HCT116 (cell line): ENCODE data around the gene RUFY1. TPM values are rescaled to one million over a fixed set of nuclear protein-coding genes. Genes with fewer than 3 reads are reported as not detected.

Source experiments
- ATAC-seq: fragments of 200-7000 bp; cut with Tn5 transposase; 2 replicates; pipeline ENCODE4 v1.9.1; 2020; ENCODE audit warnings: mild to moderate bottlenecking, moderate library complexity
- BruUV-seq: library from RNA; stranded (reverse); fragments of 400-500 nt; replicated peaks from 2 replicates; lab custom pipeline; 2021; lab: Mats Ljungman, UMichigan
- CTCF ChIA-PET: fragments of 300-600 bp; sonication (Branson Sonifier 250); formaldehyde crosslinking; loops from one replicate; lab custom pipeline; 2021; ENCODE audit warnings: antibody characterized with exemption; lab: Charles Lee
- POLR2A ChIA-PET: fragments of 300-600, 350-600 bp; sonication (Branson Sonifier 250); formaldehyde crosslinking; loops from one replicate; lab custom pipeline; 2021; ENCODE audit warnings: antibody characterized with exemption; lab: Charles Lee
- RAD21 ChIA-PET, 2 experiments: fragments of 300-600 bp; sonication (Branson Sonifier 250); formaldehyde crosslinking; loops; one replicate each; lab custom pipeline; 2023; ENCODE audit warnings: low total read pairs in 2 of 2; ENCODE audit not compliant: uncharacterized antibody in 2 of 2, unreplicated experiment in 2 of 2, low non-redundant PET in 1 of 2; lab: Charles Lee
- DNase-seq: peaks from one replicate; pipeline ENCODE4 v3.0.0-alpha.2; 2010; ENCODE audit warnings: low read depth, low spot score
- H2AFZ ChIP-seq: fragments of 200-600 bp; shearing (Covaris generic), sonication (generic); 2 replicates; pipeline ENCODE4 v1.6.1; 2017; ENCODE audit warnings: low read depth, mixed run types, mixed read lengths, antibody characterized with exemption, low read length; ENCODE audit not compliant: poor library complexity, severe bottlenecking
- H3K27ac ChIP-seq: 2 replicates; pipeline ENCODE4 v1.5.1; 2012; ENCODE audit warnings: low read depth, low read length
- H3K27me3 ChIP-seq: fragments of 200-600 bp; sonication (generic); 2 replicates; pipeline ENCODE4 v1.6.1; 2016; ENCODE audit warnings: mixed run types, low read length, mixed read lengths; ENCODE audit not compliant: insufficient read depth
- H3K36me3 ChIP-seq, 2 experiments: fragments of 200-500 bp in 1 of 2; fragments of 200-600 bp in 1 of 2; sonication (Bioruptor generic) in 1 of 2; sonication (generic) in 1 of 2; 2 replicates each; pipeline versions ENCODE4 v1.5.1 to v1.6.1; 2014 to 2016; ENCODE audit warnings: low read length in 2 of 2, inconsistent platforms in 1 of 2, mixed read lengths in 1 of 2, mixed run types in 1 of 2; ENCODE audit not compliant: insufficient read depth in 2 of 2, control insufficient read depth in 1 of 2
- H3K4me1 ChIP-seq, 2 experiments: fragments of 200-600 bp in 1 of 2; sonication (generic) in 1 of 2; 2 replicates each; pipeline versions ENCODE4 v1.5.1 to v1.6.1; 2012 to 2017; ENCODE audit warnings: low read length in 2 of 2, inconsistent platforms in 1 of 2, mild to moderate bottlenecking in 1 of 2, mixed read lengths in 1 of 2, mixed run types in 1 of 2, moderate library complexity in 1 of 2; ENCODE audit not compliant: insufficient read depth in 2 of 2, control insufficient read depth in 1 of 2
- H3K4me2 ChIP-seq: fragments of 200-600 bp; sonication (generic); 2 replicates; pipeline ENCODE4 v1.6.1; 2017; ENCODE audit warnings: mixed run types, low read length, mixed read lengths
- H3K4me3 ChIP-seq, 2 experiments: fragments of 200-600 bp in 1 of 2; sonication (generic) in 1 of 2; replicated peaks in 1 of 2; 2 replicates each; pipeline ENCODE4 v1.5.1; 2011 to 2016; ENCODE audit warnings: low read length in 2 of 2, control low read depth in 1 of 2, low read depth in 1 of 2, mild to moderate bottlenecking in 1 of 2, mixed read lengths in 1 of 2, mixed run types in 1 of 2
- H3K79me2 ChIP-seq: fragments of 200-600 bp; sonication (generic); 2 replicates; pipeline ENCODE4 v1.6.1; 2017; ENCODE audit warnings: mild to moderate bottlenecking, mixed run types, low read length, moderate library complexity, mixed read lengths; ENCODE audit not compliant: insufficient read depth
- H3K9ac ChIP-seq: fragments of 200-600 bp; sonication (generic); 2 replicates; pipeline ENCODE4 v1.6.1; 2016; ENCODE audit warnings: low read length, mixed read lengths
- H3K9me2 ChIP-seq: fragments of 200-600 bp; sonication (generic), shearing (Covaris generic); 2 replicates; pipeline ENCODE4 v1.6.1; 2017; ENCODE audit warnings: mixed run types, mild to moderate bottlenecking, moderate library complexity; ENCODE audit not compliant: insufficient read depth
- H3K9me3 ChIP-seq, 2 experiments: fragments of 200-500 bp in 1 of 2; fragments of 200-600 bp in 1 of 2; sonication (Bioruptor generic) in 1 of 2; sonication (generic) in 1 of 2; 2 replicates each; pipeline ENCODE4 v1.6.1; 2014 to 2017; ENCODE audit warnings: low read length in 2 of 2, mixed read lengths in 2 of 2, inconsistent platforms in 1 of 2, low read depth in 1 of 2, mild to moderate bottlenecking in 1 of 2, mixed run types in 1 of 2, moderate library complexity in 1 of 2; ENCODE audit not compliant: control insufficient read depth in 1 of 2, insufficient read depth in 1 of 2
- H4K20me1 ChIP-seq: fragments of 200-600 bp; sonication (generic), shearing (Covaris generic); 2 replicates; pipeline ENCODE4 v1.6.1; 2017; ENCODE audit warnings: mixed run types, mild to moderate bottlenecking, moderate library complexity; ENCODE audit not compliant: insufficient read depth
- ATF3 ChIP-seq: IDR thresholded peaks from 2 replicates; pipeline ENCODE4 v1.6.1; 2012
- CBX3 ChIP-seq: IDR thresholded peaks from 2 replicates; pipeline ENCODE4 v1.6.1; 2012; ENCODE audit warnings: low read depth
- CEBPB ChIP-seq: IDR thresholded peaks from 2 replicates; pipeline ENCODE4 v1.6.1; 2012; ENCODE audit warnings: low read depth
- ELF1 ChIP-seq: IDR thresholded peaks from 2 replicates; pipeline ENCODE4 v1.6.1; 2012; ENCODE audit warnings: low read depth, borderline replicate concordance
- EZH2 ChIP-seq: fragments of 200-600 bp; sonication (generic); IDR thresholded peaks from 2 replicates; pipeline ENCODE4 v1.6.1; 2017; ENCODE audit warnings: antibody characterized with exemption, mixed run types
- EZH2phosphoT487 ChIP-seq: fragments of 200-600 bp; IDR thresholded peaks from 2 replicates; pipeline ENCODE4 v1.6.1; 2018; ENCODE audit warnings: antibody characterized with exemption, borderline replicate concordance
- FOSL1 ChIP-seq: IDR thresholded peaks from 2 replicates; pipeline ENCODE4 v1.6.1; 2012; ENCODE audit warnings: low read depth
- JUND ChIP-seq: IDR thresholded peaks from 2 replicates; pipeline ENCODE4 v1.6.1; 2012
- MAX ChIP-seq: IDR thresholded peaks from 2 replicates; pipeline ENCODE4 v1.6.1; 2012
- POLR2A ChIP-seq: IDR thresholded peaks from 2 replicates; pipeline ENCODE4 v1.7.0; 2011; ENCODE audit warnings: borderline replicate concordance; ENCODE audit not compliant: insufficient read depth, insufficient read length; ENCODE audit errors: extremely low read depth
- POLR2AphosphoS5 ChIP-seq: IDR thresholded peaks from 2 replicates; pipeline ENCODE4 v1.6.1; 2011; ENCODE audit warnings: mild to moderate bottlenecking, low read depth, low read length, moderate library complexity
- RAD21 ChIP-seq: IDR thresholded peaks from 2 replicates; pipeline ENCODE4 v1.6.1; 2012; ENCODE audit warnings: low read depth, mild to moderate bottlenecking
- SIN3A ChIP-seq: IDR thresholded peaks from 2 replicates; pipeline ENCODE4 v1.6.1; 2012; ENCODE audit warnings: low read depth
- SP1 ChIP-seq: IDR thresholded peaks from 2 replicates; pipeline ENCODE4 v1.6.1; 2012; ENCODE audit warnings: low read depth
- TCF7L2 ChIP-seq: IDR thresholded peaks from 2 replicates; pipeline ENCODE4 v1.7.0; 2011; ENCODE audit warnings: borderline replicate concordance, inconsistent platforms; ENCODE audit not compliant: insufficient read depth, insufficient read length; ENCODE audit errors: extremely low read depth
- ZBTB33 ChIP-seq: IDR thresholded peaks from 2 replicates; pipeline ENCODE4 v1.6.1; 2011; ENCODE audit warnings: mild to moderate bottlenecking, low read length, moderate library complexity; ENCODE audit not compliant: insufficient replicate concordance; ENCODE audit errors: extremely low read depth
- ZNF274 ChIP-seq: fragments of 200-500 bp; sonication (Bioruptor generic); IDR thresholded peaks from 2 replicates; pipeline ENCODE4 v1.6.1; 2014; ENCODE audit warnings: mild to moderate bottlenecking, low read depth, low read length, inconsistent platforms
- intact Hi-C: fragments of 100-400 bp; cut with micrococcal nuclease; formaldehyde crosslinking; loops from 2 replicates; pipeline ENCODE4 v1.10.0; 2022
- total RNA-seq: library from RNA; stranded (reverse); gene quantifications from one replicate; pipeline ENCODE4 v1.2.1, GENCODE V29; 2021; ENCODE audit not compliant: unreplicated experiment

The RUFY1 gene
- total RNA-seq, 1 experiment from 2014 or later = 32.9 TPM

- H3K4me1 ChIP-seq = no peaks in the 10 kb centered on the region
- no peaks in the 10 kb centered on the region for H3K27me3 ChIP-seq
- no TSS peak for BruUV-seq
- H3K4me2 ChIP-seq = no peak overlapping the region
- RAD21 ChIA-PET = no interaction called here
- peaks cover 65% of the 10 kb centered on the region for H3K79me2 ChIP-seq
- no peaks in the 10 kb centered on the region for H3K9me3 ChIP-seq
- CTCF ChIA-PET = no interaction called here
- H3K27ac ChIP-seq = no peak overlapping the region
- POLR2A ChIA-PET = interaction anchor here (6.0 kb wide), 1 partner anchor 8 kb away, joined by 63 read pairs; the partner anchor contains the start of gene HNRNPH1
- no peaks in the 10 kb centered on the region for H3K9me2 ChIP-seq
- H4K20me1 ChIP-seq = peaks cover 73% of the 10 kb centered on the region
- no peak overlapping the region for H3K4me3 ChIP-seq
- no peak overlapping the region for H2AFZ ChIP-seq
- peaks cover 62 to 93% of the 10 kb centered on the region in 2 experiments for H3K36me3 ChIP-seq
- intact Hi-C loops = no loop called here
- no peak for ATAC-seq
- no peak for TF ChIP-seq POLR2AphosphoS5
- no peak for TF ChIP-seq ATF3
- TF ChIP-seq MAX = no peak
- TF ChIP-seq SP1 = no peak
- TF ChIP-seq ELF1 = no peak
- TF ChIP-seq SIN3A = no peak
- no peak for TF ChIP-seq EZH2phosphoT487
- H3K9ac ChIP-seq = no peak overlapping the region
- DNase-seq = no peak
Measured at GRCh38 chr5:179614745-179615144, 64.4 kb downstream of the RUFY1 start.

- intact Hi-C loops = no loop called here
- no peak overlapping the region for H3K4me2 ChIP-seq
- peaks cover 78% of the 10 kb centered on the region for H4K20me1 ChIP-seq
- no peak for TF ChIP-seq JUND
- TF ChIP-seq EZH2 = no peak
- TF ChIP-seq CEBPB = no peak
- TF ChIP-seq ZBTB33 = no peak
- no peak for TF ChIP-seq POLR2A
- no peak for TF ChIP-seq TCF7L2
- TF ChIP-seq SIN3A = no peak
- no peak for TF ChIP-seq FOSL1
- no peak for TF ChIP-seq CBX3
- no peak for TF ChIP-seq ZNF274
- TF ChIP-seq RAD21 = no peak
- ATAC-seq = no peak
- ChIA-PET POLR2A (interaction anchor here (6.0 kb wide), 1 partner anchor 8 kb away, joined by 63 read pairs; the partner anchor contains the start of gene HNRNPH1), RAD21 (no interaction called here), CTCF (no interaction called here)
- H2AFZ ChIP-seq = no peak overlapping the region
- H3K9me2 ChIP-seq = no peaks in the 10 kb centered on the region
- H3K9ac ChIP-seq = no peak overlapping the region
- no TSS peak for BruUV-seq
- H3K4me1 ChIP-seq = no peaks in the 10 kb centered on the region
- H3K36me3 ChIP-seq = peaks cover 65 to 95% of the 10 kb centered on the region in 2 experiments
- no peak overlapping the region for H3K4me3 ChIP-seq
- H3K27me3 ChIP-seq = no peaks in the 10 kb centered on the region
- peaks cover 69% of the 10 kb centered on the region for H3K79me2 ChIP-seq
- no peaks in the 10 kb centered on the region for H3K9me3 ChIP-seq
- no peak for DNase-seq
- H3K27ac ChIP-seq = no peak overlapping the region
Measured at GRCh38 chr5:179615203-179615602, 64.8 kb downstream of the RUFY1 start.
